Renal cortex interstitium (tissue), 11 donors: Measurements from ENCODE around the gene MTREX. TPM values are rescaled to one million over a fixed set of nuclear protein-coding genes. Genes with fewer than 3 reads are reported as not detected.
A peak's percentile ranks its signal among the peaks of the same experiment; 100 is the strongest.

Source experiments
- DNase-seq, 11 donors: peaks; one replicate each; pipeline ENCODE4 v3.0.0-alpha.2; 2013; ENCODE audit warnings: low read depth in 9 of 11, low spot score in 4 of 11; ENCODE audit errors: extremely low read depth in 1 of 11
- polyA plus RNA-seq, 3 donors: library from polyadenylated mRNA; unstranded; fragments of 120-200 nt; gene quantifications; one replicate each; pipeline ENCODE4 v1.2.1, GENCODE V29; 2013; ENCODE audit not compliant: insufficient read length in 3 of 3

MTREX gene
- polyA plus RNA-seq, 3 donors = 92.3 to 97.3 (median 97.2) TPM

DNA sequence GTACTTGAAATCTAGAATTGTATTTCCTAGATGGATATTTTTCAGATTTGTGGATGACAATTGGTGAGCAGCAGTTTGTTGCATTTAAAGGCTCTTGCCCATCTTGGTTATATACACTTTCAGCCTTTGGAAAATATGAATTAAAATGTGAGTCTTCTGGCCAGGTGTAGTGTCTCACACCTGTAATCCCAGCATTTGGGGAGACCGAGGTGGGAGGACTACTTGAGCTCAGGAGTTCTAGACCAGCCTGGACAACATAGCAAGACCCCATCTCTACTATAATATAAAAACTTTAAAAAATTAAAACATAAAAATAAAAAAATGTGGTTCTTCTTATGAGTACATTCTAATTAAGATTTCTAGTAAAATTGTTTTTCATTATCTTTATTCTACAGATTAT lies 102.0 kb downstream of the MTREX start:
- no peak for DNase-seq

DNA sequence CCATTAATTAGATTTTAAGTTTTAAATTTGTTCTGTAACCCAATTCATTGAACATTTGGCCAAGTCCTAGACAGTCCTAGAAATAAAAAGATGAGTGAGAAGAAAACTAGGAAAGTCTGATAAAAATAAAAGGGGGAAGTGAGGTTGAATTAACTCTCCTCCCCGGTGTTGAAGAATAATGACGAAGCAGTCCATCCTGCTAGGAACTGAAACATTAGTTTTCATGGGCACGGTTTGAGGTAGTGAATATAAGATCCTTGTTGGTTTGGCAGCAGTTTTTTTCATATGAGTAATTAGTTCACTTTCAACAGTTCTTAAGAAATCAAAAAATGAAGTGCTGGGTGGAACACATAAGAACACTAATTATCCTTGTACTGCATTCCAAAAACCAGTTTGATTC lies 103.1 kb downstream of the MTREX start:
- no peak for DNase-seq

DNA sequence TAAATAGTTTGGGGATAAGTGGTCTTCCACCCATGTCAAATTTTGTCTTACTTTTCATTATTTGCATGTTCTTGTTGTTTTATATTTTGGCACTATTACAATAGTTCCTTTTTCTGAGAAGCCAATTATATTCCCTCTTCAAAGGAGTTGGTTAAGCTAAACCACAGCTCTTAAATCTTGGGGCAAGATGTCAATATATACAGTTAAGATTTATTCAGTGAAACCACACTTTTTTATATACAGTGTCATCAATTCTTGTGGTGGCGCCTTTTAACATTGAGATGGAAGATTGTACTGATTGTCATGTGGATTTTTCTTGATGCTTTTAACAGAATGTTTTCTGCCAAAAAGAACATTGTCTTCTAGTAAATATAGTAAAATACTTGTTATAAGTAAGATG lies 104.1 kb downstream of the MTREX start:
- DNase-seq = no peak

DNA sequence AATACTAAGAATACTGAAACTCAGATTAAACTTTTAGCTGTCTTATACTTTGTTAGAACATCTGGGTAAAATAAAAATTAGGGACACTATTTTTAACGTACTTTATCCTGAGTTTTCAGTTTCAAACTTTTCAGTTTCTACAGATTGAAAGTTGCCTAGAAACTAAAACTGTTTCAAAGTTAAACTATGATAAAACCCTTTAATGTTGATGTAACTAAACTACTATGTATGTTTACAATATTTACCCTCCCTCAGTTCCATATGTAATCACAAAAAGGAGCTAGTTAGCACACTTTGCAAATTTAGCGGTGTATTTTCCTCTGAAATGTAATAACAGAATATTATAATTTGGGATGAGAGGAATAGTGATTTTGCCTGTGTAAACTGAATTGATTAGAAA lies 105.9 kb downstream of the MTREX start:
- no peak for DNase-seq

DNA sequence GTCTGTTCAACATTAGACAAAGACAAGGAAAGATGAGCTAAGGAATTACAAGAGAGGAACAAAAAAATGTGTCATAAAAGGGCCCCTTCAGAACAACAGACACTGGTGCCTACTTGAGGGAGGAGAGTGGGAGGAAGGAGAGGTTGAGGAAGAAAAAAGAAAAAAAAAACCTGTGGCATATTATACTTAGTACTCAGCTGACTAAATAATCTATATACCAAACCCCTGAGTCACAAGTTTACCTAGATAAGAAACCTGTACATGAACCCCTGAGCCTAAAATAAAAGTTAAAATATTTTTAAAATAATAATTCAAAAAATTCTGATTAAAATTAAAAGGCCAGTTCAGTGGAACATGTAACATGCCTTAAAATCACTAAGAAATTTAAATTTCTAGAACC lies 107.3 kb downstream of the MTREX start:
- no peak for DNase-seq

DNA sequence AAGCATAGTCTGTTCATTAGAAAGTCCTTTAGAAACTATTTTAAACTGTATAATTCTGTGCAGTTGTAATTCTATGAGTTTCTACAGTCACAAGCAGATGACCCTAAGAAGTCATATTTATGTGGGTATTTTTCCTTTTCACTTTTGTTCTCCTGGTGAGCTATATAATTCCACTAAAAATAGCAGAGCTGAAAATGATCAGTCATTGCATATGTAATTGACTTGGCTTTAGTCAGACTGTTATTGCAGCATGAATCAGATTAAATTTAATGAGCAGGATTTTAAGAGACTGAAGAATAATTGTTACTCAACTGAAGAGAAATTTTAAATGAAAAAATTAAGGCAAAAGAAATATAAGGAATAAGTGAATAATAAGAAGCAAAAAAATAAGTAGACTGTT lies 108.5 kb downstream of the MTREX start:
- no peak for DNase-seq

DNA sequence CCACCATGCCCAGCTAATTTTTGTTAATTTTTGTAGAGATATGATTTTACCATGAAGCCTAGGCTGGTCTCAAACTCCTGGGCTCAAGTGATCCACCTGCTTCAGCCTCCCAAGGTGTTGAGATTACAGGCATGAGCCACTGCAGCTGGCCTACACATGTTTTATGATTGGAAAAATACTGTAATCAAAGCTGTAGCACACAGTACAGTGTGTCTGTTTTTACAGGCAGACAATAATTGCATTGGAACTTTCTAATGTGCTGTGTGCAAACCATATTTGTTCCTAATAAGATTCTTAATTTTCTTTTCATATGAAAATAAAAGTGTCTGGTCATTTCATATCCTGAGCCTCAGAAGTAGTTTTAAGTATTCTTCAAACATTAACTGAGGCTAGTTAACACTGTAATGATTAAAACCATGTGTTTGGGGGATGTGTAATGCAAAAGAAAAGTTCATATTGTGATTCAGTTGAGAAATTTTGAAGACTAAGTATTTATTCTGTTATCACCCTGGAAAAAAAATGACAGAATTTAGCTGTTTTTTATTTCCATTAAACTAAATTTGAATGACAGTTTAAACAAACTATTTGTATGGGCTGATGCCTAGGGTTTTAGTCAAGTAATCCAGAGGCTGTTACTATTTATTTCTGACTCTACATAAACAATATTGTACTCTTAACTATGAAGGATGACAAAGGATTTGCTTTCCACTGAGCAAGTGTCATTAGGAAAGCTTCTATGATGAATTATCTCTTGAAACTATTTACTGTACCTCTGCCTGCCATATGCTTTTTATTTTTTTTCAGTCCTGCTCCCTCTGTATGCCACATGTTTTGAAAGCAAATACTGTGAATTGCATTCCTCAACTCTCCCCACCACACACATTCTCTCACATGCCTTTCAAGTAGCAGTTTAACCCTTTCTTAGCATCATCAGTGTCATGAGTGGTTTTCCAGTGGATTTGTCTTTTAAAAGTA lies 111.5 kb downstream of the MTREX start:
- peak in 5 of 11 donors; percentile 17 to 54 (median 39) for DNase-seq

DNA sequence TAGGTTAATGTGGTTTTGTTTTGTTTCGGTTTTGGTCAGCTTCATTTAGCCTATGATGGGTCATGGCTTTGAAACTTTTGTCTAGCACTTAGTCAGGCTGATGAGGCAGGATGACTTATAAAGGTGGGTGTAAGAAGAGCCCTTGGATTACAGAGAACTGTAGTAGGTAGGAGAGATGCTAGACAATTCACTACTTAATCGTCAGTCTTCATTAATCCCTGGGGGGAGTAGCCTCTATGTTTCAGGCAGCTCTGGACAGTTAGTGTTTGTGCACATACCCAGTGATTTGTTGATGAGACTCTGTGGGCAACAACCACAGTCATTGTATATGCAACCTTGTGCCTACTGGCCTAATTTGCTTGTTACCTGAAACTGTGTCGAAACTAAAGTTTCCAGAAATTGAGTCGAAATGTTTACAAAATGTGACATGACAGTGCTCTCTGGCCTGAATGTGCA lies 113.3 kb downstream of the MTREX start:
- DNase-seq = no peak

DNA sequence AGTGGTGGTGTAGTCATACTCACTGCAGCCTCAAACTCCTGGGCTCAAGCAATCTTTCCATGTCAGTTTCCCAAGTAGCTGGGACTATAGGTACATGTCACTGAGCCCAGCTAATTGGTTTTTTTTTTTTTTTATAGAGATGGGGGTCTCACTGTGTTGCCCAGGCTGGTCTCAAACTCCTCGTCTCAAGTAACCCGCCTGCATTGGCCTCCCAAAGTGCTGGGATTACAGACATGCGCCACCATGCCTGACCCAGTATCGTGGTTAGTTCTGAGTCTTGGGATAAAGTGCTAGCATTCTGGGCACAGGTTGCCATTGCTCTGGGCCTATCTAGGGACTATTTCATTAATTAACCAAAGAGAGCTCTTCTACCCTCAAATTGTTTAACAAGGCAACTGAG lies 118.7 kb downstream of the MTREX start:
- no peak for DNase-seq

DNA sequence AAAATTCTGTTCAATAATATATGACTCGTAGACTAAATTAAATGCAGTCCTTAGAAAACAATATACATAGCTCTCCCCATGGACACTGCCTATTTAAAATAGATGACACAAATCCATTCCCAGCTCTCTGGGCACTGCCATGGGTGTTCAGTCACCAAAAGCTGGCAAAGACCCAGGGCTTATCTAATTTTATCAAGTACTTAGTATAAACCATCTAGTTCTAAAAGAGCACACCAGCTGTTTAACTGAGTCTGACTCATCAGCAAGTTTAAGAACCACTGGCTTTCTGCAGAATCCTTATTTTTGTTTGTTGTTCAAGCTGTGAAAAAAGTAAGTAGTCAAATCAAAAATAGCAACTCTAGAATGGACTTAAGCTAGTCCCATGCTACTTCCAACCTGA lies 119.4 kb downstream of the MTREX start:
- no peak for DNase-seq

DNA sequence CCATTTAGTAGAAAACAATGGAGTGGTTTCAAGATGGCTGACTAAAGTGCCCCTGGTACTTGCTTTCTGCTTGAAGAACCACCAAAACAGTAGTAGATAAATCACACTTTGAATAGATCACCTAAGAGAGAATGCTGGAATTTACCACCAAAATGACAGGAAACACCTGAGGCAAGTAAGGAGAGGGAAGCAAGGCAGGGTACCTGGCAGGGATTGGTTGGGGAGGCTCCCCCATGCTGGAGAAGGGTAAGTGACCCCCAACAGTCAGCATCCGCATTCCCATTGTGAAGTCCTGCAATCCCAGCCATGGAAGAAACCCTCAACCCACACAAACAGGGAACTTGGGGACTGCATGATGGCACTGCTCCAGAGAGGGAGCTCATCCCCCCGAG lies 121.4 kb downstream of the MTREX start:
- DNase-seq = no peak

DNA sequence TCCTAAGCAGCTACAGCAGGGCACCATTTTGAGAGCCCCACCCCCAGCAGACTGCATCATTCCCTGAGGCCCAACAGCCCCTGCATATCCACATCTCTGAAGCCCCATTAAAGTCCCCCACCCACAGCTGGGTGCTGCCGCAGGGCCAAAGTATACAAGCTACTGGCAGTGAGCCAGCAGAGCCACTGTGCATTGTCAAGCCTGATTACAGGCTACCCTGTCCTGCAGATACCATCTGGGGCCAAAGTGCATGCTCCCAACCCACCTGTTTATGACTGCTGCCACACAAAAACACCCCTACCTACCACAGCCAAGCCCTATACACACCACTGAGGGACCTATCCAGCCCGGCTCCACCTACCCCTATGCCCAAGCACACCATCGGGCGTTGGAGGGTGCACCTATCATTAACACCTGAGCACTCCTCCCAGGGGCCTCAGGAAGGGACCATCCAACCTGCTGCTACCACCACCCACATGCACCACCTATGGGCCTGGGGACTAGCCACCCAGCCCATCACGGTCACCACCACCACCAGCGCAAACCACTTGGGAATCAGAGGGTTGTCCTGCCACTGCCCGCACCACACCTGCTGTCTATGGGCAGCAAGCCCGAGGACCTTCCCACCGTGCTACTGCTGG lies 121.9 kb downstream of the MTREX start:
- DNase-seq = no peak

DNA sequence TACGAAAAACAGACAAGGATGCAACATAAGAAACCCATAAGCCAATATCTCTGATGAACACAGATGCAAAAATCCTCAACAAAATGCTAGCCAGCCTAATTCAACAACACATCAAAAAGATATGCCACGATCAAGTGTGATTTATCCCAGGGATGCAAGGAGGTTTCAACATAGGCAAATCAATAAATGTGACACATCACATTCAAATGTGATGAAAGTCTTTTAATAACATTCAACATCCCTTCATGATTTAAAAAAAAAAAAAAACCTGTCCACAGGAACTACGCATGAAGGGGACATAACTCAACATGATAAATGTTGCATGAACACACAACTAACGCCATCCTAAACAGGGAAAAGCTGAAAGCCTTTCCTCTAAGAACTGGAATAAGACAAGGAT lies 124.8 kb downstream of the MTREX start:
- no peak for DNase-seq

DNA sequence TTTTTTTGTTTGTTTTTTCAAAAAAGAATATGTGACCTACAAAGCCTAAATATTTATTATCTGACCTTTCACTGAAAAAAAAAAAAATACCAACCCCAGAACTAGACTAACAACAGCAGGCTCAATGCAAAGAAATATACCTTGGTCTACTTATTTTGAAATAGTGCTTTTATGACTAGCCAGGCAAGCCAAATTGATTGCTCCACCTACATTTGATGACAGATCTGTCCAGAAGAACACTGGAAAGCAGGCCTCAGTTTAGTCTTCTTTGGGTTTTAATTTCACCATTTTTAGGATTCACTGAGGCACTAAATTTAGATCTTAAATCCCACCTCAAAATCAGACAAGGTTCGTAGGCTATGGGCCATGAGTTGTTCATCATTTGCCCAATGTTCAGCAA lies 129.7 kb downstream of the MTREX start:
- DNase-seq = no peak

DNA sequence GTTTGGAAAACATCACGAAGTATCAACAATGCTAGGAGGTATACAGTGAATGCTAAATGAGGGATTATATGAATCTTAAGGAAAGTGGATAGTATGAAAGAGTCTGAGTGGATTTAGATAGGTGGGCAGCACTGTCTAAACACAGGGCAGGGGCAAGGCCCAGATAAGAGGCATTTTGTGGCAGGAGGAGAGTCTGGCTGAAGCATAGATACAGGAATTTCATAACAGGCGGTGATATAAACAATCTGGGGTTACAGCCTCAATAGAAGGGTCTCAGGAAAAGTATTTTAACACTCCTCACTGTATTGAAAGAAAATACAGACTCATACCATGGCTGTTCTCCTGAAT lies 130.0 kb downstream of the MTREX start:
- no peak for DNase-seq

DNA sequence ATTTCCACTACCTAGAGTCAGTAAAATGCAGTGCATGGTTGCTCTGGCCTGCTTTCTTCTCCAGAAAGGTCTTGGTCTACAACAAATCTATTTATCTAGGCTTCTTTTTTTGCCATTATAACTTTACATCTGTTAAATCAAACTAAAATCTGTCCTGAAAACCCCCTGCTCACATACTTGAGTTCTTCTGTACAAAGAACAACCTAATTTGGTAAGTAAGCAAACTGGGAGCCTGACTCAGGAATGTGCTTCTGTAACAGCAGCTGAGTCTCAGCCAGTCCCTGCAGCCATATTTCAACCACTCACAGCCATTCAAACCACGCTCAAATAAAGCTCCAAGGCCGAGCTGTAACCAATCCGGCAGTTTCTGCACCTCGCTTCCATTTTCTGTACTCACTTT lies 131.2 kb downstream of the MTREX start:
- peak in 9 of 11 donors; percentile 38 to 77 (median 59) for DNase-seq

DNA sequence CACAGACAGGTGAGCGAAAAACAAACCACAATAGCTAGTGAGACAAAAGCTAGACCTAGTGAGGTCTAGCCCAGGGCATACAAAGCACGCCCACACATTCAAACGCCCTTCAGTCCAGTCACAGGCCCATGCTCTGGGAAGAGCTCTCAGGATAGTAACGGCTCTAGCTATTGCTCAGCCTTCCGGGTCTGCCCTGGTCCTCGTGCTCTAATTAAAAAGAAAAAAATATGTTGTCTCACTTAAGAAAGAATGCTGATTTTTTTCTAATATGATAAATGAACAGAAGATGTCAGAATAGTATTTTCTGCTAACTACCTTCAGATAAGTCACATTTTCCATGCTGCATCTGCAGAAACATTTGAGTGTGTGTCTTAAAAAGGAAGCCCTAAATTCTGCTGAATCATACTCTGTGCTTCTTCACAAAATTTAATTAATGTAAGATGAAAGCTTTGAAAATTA lies 132.4 kb downstream of the MTREX start:
- DNase-seq = no peak

DNA sequence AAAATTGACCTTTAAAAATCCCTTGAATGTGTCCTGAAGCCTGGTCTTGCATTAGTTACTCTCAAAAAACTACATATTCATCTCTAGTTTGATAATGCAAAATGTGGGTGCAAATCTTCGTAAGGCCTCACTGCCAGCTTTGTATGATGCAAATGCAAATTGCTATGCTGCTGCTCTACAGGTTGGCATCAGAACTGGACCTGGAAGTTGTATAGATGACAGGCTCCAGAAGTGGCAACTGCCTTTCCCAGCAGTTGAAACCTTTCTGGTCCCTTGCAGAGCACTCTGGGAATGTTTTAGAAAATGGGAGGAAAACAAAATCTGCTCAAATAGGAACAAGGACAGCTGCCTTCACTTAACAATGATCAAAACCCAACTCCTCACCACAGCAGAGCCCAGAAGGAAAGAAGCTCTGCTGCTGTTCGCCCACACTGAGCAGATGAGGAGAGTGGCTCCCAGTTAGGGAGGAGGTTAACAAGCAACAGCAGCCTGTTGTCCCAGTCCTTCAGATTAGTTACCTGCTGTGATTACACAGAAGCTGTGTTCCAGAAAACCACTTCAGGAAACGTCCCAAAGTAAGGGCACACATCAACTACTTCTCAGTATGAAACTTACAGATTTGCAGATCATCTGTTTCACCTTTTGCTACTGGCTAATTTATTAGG lies 133.4 kb downstream of the MTREX start:
- no peak for DNase-seq

DNA sequence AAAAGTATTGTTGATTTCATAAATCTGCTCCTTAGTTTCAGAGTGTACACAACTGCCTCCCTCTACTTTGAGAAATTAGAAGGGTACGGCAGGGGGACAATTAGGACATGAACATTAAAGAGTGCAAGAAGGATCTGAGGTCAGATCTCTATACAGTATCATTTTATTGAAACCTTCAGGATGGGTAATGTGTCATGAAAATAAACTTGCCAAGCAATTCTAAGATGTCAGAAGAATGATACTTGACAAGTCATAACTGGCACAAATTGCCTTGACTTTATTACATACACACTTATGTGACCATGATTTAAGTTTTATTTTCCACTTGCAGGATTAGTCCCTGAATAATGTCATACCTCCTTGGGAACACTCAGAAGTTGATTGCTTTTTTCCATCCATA lies 134.2 kb downstream of the MTREX start:
- no peak for DNase-seq

DNA sequence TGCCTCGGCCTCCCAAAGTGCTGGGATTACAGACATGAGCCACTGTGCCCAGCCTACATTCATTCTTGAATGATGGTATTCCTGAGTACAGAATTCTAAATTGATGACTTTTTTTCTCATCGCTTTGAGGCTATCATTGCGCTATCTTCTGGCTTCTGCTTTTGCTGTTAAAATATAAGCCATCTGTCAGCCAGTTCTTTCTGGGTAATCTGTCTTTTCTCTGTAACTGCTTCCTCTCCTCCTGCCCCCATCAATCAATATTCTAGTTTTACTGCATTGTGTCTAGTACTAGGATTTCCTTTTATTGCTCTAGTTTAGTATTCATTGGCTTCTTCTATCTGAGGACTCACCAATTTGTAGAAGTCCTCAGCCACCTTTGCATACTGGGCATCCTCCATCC lies 138.0 kb downstream of the MTREX start:
- DNase-seq = no peak
